IMR-90 (cell line): ENCODE data around the gene WDR70. TPM values are rescaled to one million over a fixed set of nuclear protein-coding genes. Genes with fewer than 3 reads are reported as not detected.

Source experiments
- ATAC-seq: fragments of 200-7000 bp; cut with Tn5 transposase; 2 replicates; pipeline ENCODE4 v1.9.1; 2020; ENCODE audit warnings: low read depth, mild to moderate bottlenecking, moderate library complexity
- BruUV-seq: library from RNA; stranded (reverse); fragments of 400-500 nt; replicated peaks from 2 replicates; lab custom pipeline; 2021; lab: Mats Ljungman, UMichigan
- CTCF ChIA-PET: fragments of 300-600 bp; formaldehyde crosslinking; extraction: SDS; loops from one replicate; lab custom pipeline; 2021; ENCODE audit warnings: antibody characterized with exemption; lab: Yijun Ruan, JAX
- POLR2A ChIA-PET: fragments of 300-600 bp; sonication (Branson Sonifier 250); formaldehyde crosslinking; loops from one replicate; lab custom pipeline; 2022; ENCODE audit warnings: antibody characterized with exemption; ENCODE audit not compliant: unreplicated experiment; lab: Charles Lee
- DNase-seq: peaks from one replicate; pipeline ENCODE4 v3.0.0; 2013
- H2AFZ ChIP-seq: replicated peaks from 2 replicates; pipeline ENCODE3; 2013; ENCODE audit warnings: low read length, mild to moderate bottlenecking; ENCODE audit not compliant: poor library complexity
- H2AK5ac ChIP-seq: 2 replicates; pipeline ENCODE4 v1.6.1; 2013; ENCODE audit warnings: low read depth, low read length, inconsistent platforms
- H2AK9ac ChIP-seq: replicated peaks from 2 replicates; pipeline ENCODE3; 2013; ENCODE audit warnings: mild to moderate bottlenecking, low read depth, low read length, moderate library complexity; ENCODE audit not compliant: poor library complexity
- H2BK120ac ChIP-seq: 2 replicates; pipeline ENCODE4 v1.6.1; 2013; ENCODE audit warnings: low read depth, low read length, inconsistent platforms
- H2BK15ac ChIP-seq: 3 replicates; pipeline ENCODE4 v1.6.1; 2013; ENCODE audit warnings: low read depth, low read length, inconsistent platforms
- H2BK20ac ChIP-seq: 2 replicates; pipeline ENCODE4 v1.6.1; 2013; ENCODE audit warnings: low read depth, mild to moderate bottlenecking, inconsistent platforms, low read length, moderate library complexity
- H2BK5ac ChIP-seq: 2 replicates; pipeline ENCODE4 v1.6.1; 2013; ENCODE audit warnings: mild to moderate bottlenecking, low read depth, low read length, inconsistent platforms; ENCODE audit not compliant: poor library complexity, severe bottlenecking
- H3K14ac ChIP-seq: replicated peaks from 2 replicates; pipeline ENCODE4 v1.6.1; 2013; ENCODE audit warnings: low read depth, low read length, inconsistent platforms
- H3K18ac ChIP-seq: 2 replicates; pipeline ENCODE4 v1.6.1; 2013; ENCODE audit warnings: low read depth, low read length, control low read depth
- H3K23ac ChIP-seq: 2 replicates; pipeline ENCODE4 v1.6.1; 2013; ENCODE audit warnings: low read depth, low read length, inconsistent platforms
- H3K27ac ChIP-seq: 2 replicates; pipeline ENCODE4 v1.5.1; 2013; ENCODE audit warnings: mild to moderate bottlenecking, control low read depth, low read length; ENCODE audit not compliant: insufficient read depth
- H3K27me3 ChIP-seq: 2 replicates; pipeline ENCODE4 v1.6.1; 2013; ENCODE audit warnings: low read length; ENCODE audit not compliant: control insufficient read depth, insufficient read depth
- H3K36me3 ChIP-seq: 2 replicates; pipeline ENCODE4 v1.6.1; 2013; ENCODE audit warnings: low read length, mixed read lengths; ENCODE audit not compliant: control insufficient read depth, insufficient read depth
- H3K4ac ChIP-seq: 2 replicates; pipeline ENCODE4 v1.6.1; 2013; ENCODE audit warnings: low read depth, low read length, inconsistent platforms
- H3K4me1 ChIP-seq: 2 replicates; pipeline ENCODE4 v1.6.1; 2013; ENCODE audit warnings: low read length, mixed read lengths; ENCODE audit not compliant: control insufficient read depth, insufficient read depth
- H3K4me2 ChIP-seq: 2 replicates; pipeline ENCODE4 v1.6.1; 2013; ENCODE audit warnings: low read depth, mild to moderate bottlenecking, control low read depth, low read length, moderate library complexity
- H3K4me3 ChIP-seq: 2 replicates; pipeline ENCODE4 v1.5.1; 2013; ENCODE audit warnings: low read depth, mild to moderate bottlenecking, control low read depth, low read length, moderate library complexity; ENCODE audit not compliant: insufficient read depth
- H3K56ac ChIP-seq: 2 replicates; pipeline ENCODE4 v1.6.1; 2013; ENCODE audit warnings: low read length, inconsistent platforms; ENCODE audit not compliant: insufficient read depth; ENCODE audit errors: extremely low read depth
- H3K79me1 ChIP-seq, 2 experiments: 2 replicates each; pipeline ENCODE4 v1.6.1; 2013; ENCODE audit warnings: low read length in 2 of 2, inconsistent platforms in 1 of 2, low read depth in 1 of 2
- H3K9ac ChIP-seq: 2 replicates; pipeline ENCODE4 v1.6.1; 2013; ENCODE audit warnings: low read depth, low read length, control low read depth
- H3K9me1 ChIP-seq: 2 replicates; pipeline ENCODE4 v1.6.1; 2013; ENCODE audit warnings: low read length, inconsistent platforms; ENCODE audit not compliant: insufficient read depth
- H3K9me3 ChIP-seq: 2 replicates; pipeline ENCODE4 v1.6.1; 2013; ENCODE audit warnings: low read length; ENCODE audit not compliant: control insufficient read depth, insufficient read depth
- H4K20me1 ChIP-seq: 2 replicates; pipeline ENCODE4 v1.6.1; 2013; ENCODE audit warnings: low read length, inconsistent platforms; ENCODE audit not compliant: insufficient read depth
- H4K5ac ChIP-seq: 2 replicates; pipeline ENCODE4 v1.6.1; 2013; ENCODE audit warnings: mild to moderate bottlenecking, low read depth, low read length, control low read depth
- H4K8ac ChIP-seq, 2 experiments: 2 replicates each; pipeline ENCODE4 v1.6.1; 2013; ENCODE audit warnings: low read depth in 2 of 2, low read length in 2 of 2, control low read depth in 1 of 2, inconsistent platforms in 1 of 2
- H4K91ac ChIP-seq: 2 replicates; pipeline ENCODE4 v1.6.1; 2013; ENCODE audit warnings: low read depth, low read length, inconsistent platforms; ENCODE audit not compliant: insufficient read depth
- BHLHE40 ChIP-seq: fragments of 150-350 bp; IDR thresholded peaks from 2 replicates; pipeline ENCODE4 v1.6.1; 2016; ENCODE audit warnings: mild to moderate bottlenecking, low read depth, low read length
- CEBPB ChIP-seq: IDR thresholded peaks from 2 replicates; pipeline ENCODE4 v1.6.1; 2012; ENCODE audit warnings: low read depth, low read length, improper control_type of control experiment
- CHD1 ChIP-seq: IDR thresholded peaks from 2 replicates; pipeline ENCODE4 v1.6.1; 2012; ENCODE audit warnings: low read depth, low read length, improper control_type of control experiment
- CTCF ChIP-seq: conservative IDR thresholded peaks from 2 replicates; pipeline ENCODE4 v1.5.1; 2012; ENCODE audit warnings: mild to moderate bottlenecking, low read depth, low read length, improper control_type of control experiment
- FOS ChIP-seq: fragments of 150-350 bp; IDR thresholded peaks from 2 replicates; pipeline ENCODE4 v1.6.1; 2016; ENCODE audit warnings: low read depth, low read length
- MAZ ChIP-seq: IDR thresholded peaks from 2 replicates; pipeline ENCODE4 v1.6.1; 2012; ENCODE audit warnings: low read depth, mild to moderate bottlenecking, low read length, improper control_type of control experiment, moderate library complexity, borderline replicate concordance
- MXI1 ChIP-seq: IDR thresholded peaks from 2 replicates; pipeline ENCODE4 v1.6.1; 2012; ENCODE audit warnings: low read depth, mild to moderate bottlenecking, low read length, moderate library complexity, borderline replicate concordance
- NFE2L2 ChIP-seq: fragments of 150-350 bp; IDR thresholded peaks from 2 replicates; pipeline ENCODE4 v1.6.1; 2016; ENCODE audit warnings: low read depth, mild to moderate bottlenecking, low read length
- POLR2A ChIP-seq: IDR thresholded peaks from 2 replicates; pipeline ENCODE4 v1.6.1; 2012; ENCODE audit warnings: mild to moderate bottlenecking, low read depth, low read length
- RCOR1 ChIP-seq: IDR thresholded peaks from 2 replicates; pipeline ENCODE4 v1.6.1; 2012; ENCODE audit warnings: mild to moderate bottlenecking, low read length, improper control_type of control experiment; ENCODE audit not compliant: insufficient replicate concordance
- SMC3 ChIP-seq: fragments of 150-350 bp; IDR thresholded peaks from 2 replicates; pipeline ENCODE4 v1.6.1; 2016; ENCODE audit warnings: low read depth, mild to moderate bottlenecking, antibody characterized with exemption, low read length, moderate library complexity
- WGBS, 2 experiments: methylation state at CpG; one replicate each; pipeline versions ENCODE4 v1.1.5 to v1.1.7; 2013; ENCODE audit warnings: missing lambda C conversion rate in 2 of 2; ENCODE audit not compliant: insufficient read length in 1 of 2; ENCODE audit errors: extremely low coverage in 2 of 2; 5-methylcytosine and 5-hydroxymethylcytosine counted together
- dilution Hi-C: fragments of 300-500 bp; cut with HindIII; formaldehyde crosslinking; loops from one replicate; pipeline ENCODE4 v1.14.3; 2018; ENCODE audit warnings: low sequenced_read_pairs; ENCODE audit not compliant: unreplicated experiment
- in situ Hi-C: fragments of 300-500 bp; cut with MboI; formaldehyde crosslinking; loops from 3 replicates; pipeline ENCODE4 v1.14.3; 2019; ENCODE audit warnings: low sequenced_read_pairs, inconsistent platforms, mixed read lengths
- intact Hi-C: fragments of 100-400 bp; cut with micrococcal nuclease; formaldehyde crosslinking; loops from 2 replicates; pipeline ENCODE4 v1.10.0; 2022
- polyA plus RNA-seq, 3 experiments: library from polyadenylated mRNA; depleted of rRNA; stranded (reverse); fragments of >200 nt; gene quantifications; 2 replicates each; pipeline ENCODE4 v1.2.3, GENCODE V29; 2012; ENCODE audit warnings: low replicate concordance in 1 of 3
- total RNA-seq: library from RNA; depleted of rRNA; stranded (reverse); fragments of >200 nt; gene quantifications from 2 replicates; pipeline ENCODE4 v1.2.3, GENCODE V29; 2012
- TF ChIP-seq, protein P1 (sequence below): fragments of 150-350 bp; IDR thresholded peaks from 2 replicates; pipeline ENCODE4 v1.6.1; 2017; ENCODE audit warnings: mild to moderate bottlenecking, antibody characterized with exemption, low read length, low read depth
- TF ChIP-seq, protein P2 (sequence below): fragments of 150-350 bp; IDR thresholded peaks from 2 replicates; pipeline ENCODE4 v1.6.1; 2016; ENCODE audit warnings: low read depth, mild to moderate bottlenecking, low read length, moderate library complexity, borderline replicate concordance

The WDR70 gene
- total and polyA plus RNA-seq, 2 of the 4 experiments (the other 2 are of a cell fraction) = 16.7 to 29.9 TPM

GRCh38 chr5:37799865-37800421, 420.8 kb downstream of the WDR70 start:
- H3K9me3 ChIP-seq = peaks cover 2% of the 10 kb centered on the region; the same call in 1 of the 2 replicates

More at GRCh38 chr5:37799865-37800421, 420.8 kb downstream of the WDR70 start:
- no peak for DNase-seq
- H2AK9ac ChIP-seq = no peak overlapping the region
- no peak overlapping the region for H2AK5ac ChIP-seq
- no peak overlapping the region for H4K91ac ChIP-seq
- H3K4me1 ChIP-seq = no peaks in the 10 kb centered on the region
- no peak overlapping the region for H2BK20ac ChIP-seq
- peak overlapping the region; percentile 59; the same call in 1 of the 2 replicates for H3K18ac ChIP-seq
- no peak overlapping the region; the same call in 1 of the 2 replicates for H3K4me2 ChIP-seq
- H3K9me1 ChIP-seq = no peaks in the 10 kb centered on the region
- no peak overlapping the region for H2AFZ ChIP-seq
- no peaks in the 10 kb centered on the region for H3K79me1 ChIP-seq
- H3K36me3 ChIP-seq = no peaks in the 10 kb centered on the region
- H2BK15ac ChIP-seq = no peak overlapping the region
- no peak overlapping the region for H3K4me3 ChIP-seq
- peak; percentile 53 for ATAC-seq
- ChIA-PET POLR2A (no interaction called here), CTCF (interaction anchor here (0.5 kb wide), 1 partner anchor 151 kb away, joined by 5 read pairs; no protein-coding TSS in a partner anchor)
- 0 out of 2 replicates have a peak overlapping the region, but pooled peaks have one; percentile 63 for H3K14ac ChIP-seq
- no peak overlapping the region for H2BK120ac ChIP-seq
- no peaks in the 10 kb centered on the region for H4K20me1 ChIP-seq
- TF ChIP-seq CEBPB (no peak), FOS (no peak), MAZ (no peak), CTCF (no peak), CHD1 (no peak), BHLHE40 (no peak), RCOR1 (no peak), MXI1 (no peak), POLR2A (no peak), NFE2L2 (no peak), SMC3 (no peak)
- TF ChIP-seq, protein P1, sequence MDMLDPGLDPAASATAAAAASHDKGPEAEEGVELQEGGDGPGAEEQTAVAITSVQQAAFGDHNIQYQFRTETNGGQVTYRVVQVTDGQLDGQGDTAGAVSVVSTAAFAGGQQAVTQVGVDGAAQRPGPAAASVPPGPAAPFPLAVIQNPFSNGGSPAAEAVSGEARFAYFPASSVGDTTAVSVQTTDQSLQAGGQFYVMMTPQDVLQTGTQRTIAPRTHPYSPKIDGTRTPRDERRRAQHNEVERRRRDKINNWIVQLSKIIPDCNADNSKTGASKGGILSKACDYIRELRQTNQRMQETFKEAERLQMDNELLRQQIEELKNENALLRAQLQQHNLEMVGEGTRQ = no peak
- TF ChIP-seq, protein P2, sequence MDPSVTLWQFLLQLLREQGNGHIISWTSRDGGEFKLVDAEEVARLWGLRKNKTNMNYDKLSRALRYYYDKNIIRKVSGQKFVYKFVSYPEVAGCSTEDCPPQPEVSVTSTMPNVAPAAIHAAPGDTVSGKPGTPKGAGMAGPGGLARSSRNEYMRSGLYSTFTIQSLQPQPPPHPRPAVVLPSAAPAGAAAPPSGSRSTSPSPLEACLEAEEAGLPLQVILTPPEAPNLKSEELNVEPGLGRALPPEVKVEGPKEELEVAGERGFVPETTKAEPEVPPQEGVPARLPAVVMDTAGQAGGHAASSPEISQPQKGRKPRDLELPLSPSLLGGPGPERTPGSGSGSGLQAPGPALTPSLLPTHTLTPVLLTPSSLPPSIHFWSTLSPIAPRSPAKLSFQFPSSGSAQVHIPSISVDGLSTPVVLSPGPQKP = no peak
- intact Hi-C loops = no loop called here
- H4K8ac ChIP-seq = no peak overlapping the region; a peak in 1 of 4 replicates
- dilution Hi-C loops = no loop called here
- H3K27me3 ChIP-seq = no peaks in the 10 kb centered on the region
- no peak overlapping the region for H4K5ac ChIP-seq
- H3K23ac ChIP-seq = no peak overlapping the region
- no peak overlapping the region for H3K27ac ChIP-seq
- in situ Hi-C loops = no loop called here
- WGBS, 2 experiments = no CpG with 5 or more reads among the region's 2 CpGs
- no TSS peak for BruUV-seq
- H2BK5ac ChIP-seq = no peak overlapping the region
- no peak overlapping the region for H3K56ac ChIP-seq
- no peak overlapping the region for H3K9ac ChIP-seq
- no peak overlapping the region; the same call in 1 of the 2 replicates for H3K4ac ChIP-seq
